Measurements from ENCODE around the gene COL6A1.
"Not testable (repeated sequence)": the region's sequence is repeated elsewhere in the genome, so short reads cannot be mapped to it uniquely, and the experiment has no call there.

Gene COL6A1

GRCh38 chr21:45969921-45970673, 11.5 kb upstream of the COL6A1 start:
- DNase-seq (ENCODE audit: low spot score): no peak

- peak; percentile 68 for DNase-seq (ENCODE audit: low spot score)
Measured at GRCh38 chr21:45970674-45971615, 10.6 kb upstream of the COL6A1 start.

GRCh38 chr21:45971616-45972352, 9.8 kb upstream of the COL6A1 start:
- peak; percentile 88 for DNase-seq (ENCODE audit: low spot score)

GRCh38 chr21:45972353-45972715, 9.2 kb upstream of the COL6A1 start:
- DNase-seq (ENCODE audit: low spot score): no peak

- peak; percentile 66 for DNase-seq (ENCODE audit: low spot score)
Measured at GRCh38 chr21:45972716-45973474, 8.7 kb upstream of the COL6A1 start.

- DNase-seq (ENCODE audit: low spot score): peak; percentile 69
Measured at GRCh38 chr21:45973475-45974072, 8.0 kb upstream of the COL6A1 start.

- peak; percentile 65 for DNase-seq (ENCODE audit: low spot score)
Measured at GRCh38 chr21:45974073-45975019, 7.2 kb upstream of the COL6A1 start.

- no peak for DNase-seq (ENCODE audit: low spot score)
Measured at GRCh38 chr21:45975020-45975666, 6.4 kb upstream of the COL6A1 start.

- DNase-seq (ENCODE audit: low spot score): not testable (repeated sequence)
Measured at GRCh38 chr21:45975667-45976409, 5.7 kb upstream of the COL6A1 start.

- no peak for DNase-seq (ENCODE audit: low spot score)
Measured at GRCh38 chr21:45976701-45977311, 4.8 kb upstream of the COL6A1 start.

- no peak for DNase-seq (ENCODE audit: low spot score)
Measured at GRCh38 chr21:45977396-45977795, 4.2 kb upstream of the COL6A1 start.

GRCh38 chr21:45979141-45979631, 2.4 kb upstream of the COL6A1 start:
- no peak for DNase-seq (ENCODE audit: low spot score)

GRCh38 chr21:45979651-45980050, 1.9 kb upstream of the COL6A1 start:
- DNase-seq (ENCODE audit: low spot score): no peak

- no peak for DNase-seq (ENCODE audit: low spot score)
Measured at GRCh38 chr21:45980271-45980670, 1.3 kb upstream of the COL6A1 start.

GRCh38 chr21:45980697-45981096, 873 bp upstream of the COL6A1 start:
- DNase-seq (ENCODE audit: low spot score): no peak

- DNase-seq (ENCODE audit: low spot score): no peak
Measured at GRCh38 chr21:45982092-45982757, 655 bp downstream of the COL6A1 start.

- no peak for DNase-seq (ENCODE audit: low spot score)
Measured at GRCh38 chr21:45982758-45983648, 1.4 kb downstream of the COL6A1 start.

All from AG08395 (cell line).